Epithelial cell of proximal tubule (primary cell): ENCODE data around the gene ARL6IP4. TPM values are rescaled to one million over a fixed set of nuclear protein-coding genes. Genes with fewer than 3 reads are reported as not detected.

Experiments used
- DNase-seq: peaks from one replicate; pipeline ENCODE4 v3.0.0-alpha.2; 2011; ENCODE audit warnings: low read depth
- H3K4me3 ChIP-seq: 2 replicates; pipeline ENCODE4 v1.5.1; 2011; ENCODE audit warnings: low read depth, mild to moderate bottlenecking, low read length
- total RNA-seq: library from RNA; depleted of rRNA; stranded (reverse); fragments of >200 nt; gene quantifications from 2 replicates; pipeline ENCODE4 v1.2.3, GENCODE V29; 2015
- TF ChIP-seq, protein P1 (sequence below): conservative IDR thresholded peaks from 2 replicates; pipeline ENCODE4 v1.5.1; 2012; ENCODE audit warnings: low read depth, mild to moderate bottlenecking, low read length

Gene ARL6IP4
- total RNA-seq, 1 donor from 2014 or later: 315 TPM

- no peak for DNase-seq
- TF ChIP-seq, protein P1, sequence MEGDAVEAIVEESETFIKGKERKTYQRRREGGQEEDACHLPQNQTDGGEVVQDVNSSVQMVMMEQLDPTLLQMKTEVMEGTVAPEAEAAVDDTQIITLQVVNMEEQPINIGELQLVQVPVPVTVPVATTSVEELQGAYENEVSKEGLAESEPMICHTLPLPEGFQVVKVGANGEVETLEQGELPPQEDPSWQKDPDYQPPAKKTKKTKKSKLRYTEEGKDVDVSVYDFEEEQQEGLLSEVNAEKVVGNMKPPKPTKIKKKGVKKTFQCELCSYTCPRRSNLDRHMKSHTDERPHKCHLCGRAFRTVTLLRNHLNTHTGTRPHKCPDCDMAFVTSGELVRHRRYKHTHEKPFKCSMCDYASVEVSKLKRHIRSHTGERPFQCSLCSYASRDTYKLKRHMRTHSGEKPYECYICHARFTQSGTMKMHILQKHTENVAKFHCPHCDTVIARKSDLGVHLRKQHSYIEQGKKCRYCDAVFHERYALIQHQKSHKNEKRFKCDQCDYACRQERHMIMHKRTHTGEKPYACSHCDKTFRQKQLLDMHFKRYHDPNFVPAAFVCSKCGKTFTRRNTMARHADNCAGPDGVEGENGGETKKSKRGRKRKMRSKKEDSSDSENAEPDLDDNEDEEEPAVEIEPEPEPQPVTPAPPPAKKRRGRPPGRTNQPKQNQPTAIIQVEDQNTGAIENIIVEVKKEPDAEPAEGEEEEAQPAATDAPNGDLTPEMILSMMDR: no peak
- no peak overlapping the region for H3K4me3 ChIP-seq
These were observed 45.8 kb downstream of the ARL6IP4 start for GRCh38 chr12:123026094-123026853.

DNA sequence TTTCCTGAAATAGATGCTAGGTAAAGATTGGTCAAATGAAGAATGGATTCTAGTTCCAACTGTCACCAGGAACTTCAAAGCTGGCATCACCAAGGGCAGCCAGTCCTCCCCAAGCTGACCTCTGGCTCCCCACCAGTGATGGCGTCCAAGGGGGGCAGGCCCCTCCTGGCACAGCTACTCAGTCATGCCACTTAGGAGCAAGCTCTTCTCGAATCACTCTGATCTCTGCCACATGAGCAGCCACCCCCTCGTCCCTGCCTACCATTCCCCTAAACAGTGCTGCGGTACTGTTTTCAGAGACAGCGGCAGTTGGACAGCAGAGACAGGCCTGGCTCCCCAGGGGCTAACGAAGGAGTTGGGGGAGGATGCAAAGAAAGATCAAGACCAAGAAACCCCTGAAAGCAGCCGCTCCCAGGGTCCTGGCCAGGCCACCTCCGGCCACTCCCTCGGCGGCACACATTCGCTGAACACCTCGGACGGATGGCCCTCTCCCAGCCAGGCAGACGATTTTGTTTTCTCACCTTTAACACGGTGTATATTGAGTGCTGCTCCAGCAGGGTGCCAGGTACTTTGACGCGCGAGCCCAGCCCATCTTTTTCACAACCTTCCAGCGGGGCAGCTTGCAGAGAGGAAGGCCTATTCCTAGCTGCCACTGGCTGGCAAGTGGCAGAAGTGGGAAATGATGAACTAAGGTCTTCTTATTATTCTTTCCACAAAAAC lies 47.4 kb downstream of the ARL6IP4 start:
- no peak overlapping the region for H3K4me3 ChIP-seq
- DNase-seq: no peak
- TF ChIP-seq, protein P1: no peak

DNA sequence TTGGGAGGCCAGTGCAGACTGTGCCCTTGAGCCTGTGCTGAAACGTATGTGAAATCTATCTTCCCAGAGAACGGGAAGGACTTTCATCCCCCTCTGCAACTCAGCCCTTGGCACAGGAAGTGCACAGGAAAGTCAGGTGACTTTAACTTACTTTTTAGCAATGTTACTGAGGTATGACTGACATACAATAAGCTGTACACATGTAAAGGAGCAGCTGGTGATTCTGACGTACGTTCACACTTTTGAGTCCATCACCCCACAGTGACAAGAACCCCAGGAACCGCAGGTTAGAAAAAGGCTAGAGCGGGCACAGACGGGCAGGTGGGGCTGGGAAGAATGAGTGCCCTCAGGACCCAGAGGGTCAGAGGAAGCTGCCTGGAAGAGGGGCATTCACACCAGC lies 48.0 kb downstream of the ARL6IP4 start:
- DNase-seq: no peak
- TF ChIP-seq, protein P1: no peak
- no peak overlapping the region for H3K4me3 ChIP-seq

GRCh38 chr12:123029550-123029949 lies 49.1 kb downstream of the ARL6IP4 start:
- no peak for DNase-seq
- H3K4me3 ChIP-seq: no peak overlapping the region
- TF ChIP-seq, protein P1: no peak

DNA sequence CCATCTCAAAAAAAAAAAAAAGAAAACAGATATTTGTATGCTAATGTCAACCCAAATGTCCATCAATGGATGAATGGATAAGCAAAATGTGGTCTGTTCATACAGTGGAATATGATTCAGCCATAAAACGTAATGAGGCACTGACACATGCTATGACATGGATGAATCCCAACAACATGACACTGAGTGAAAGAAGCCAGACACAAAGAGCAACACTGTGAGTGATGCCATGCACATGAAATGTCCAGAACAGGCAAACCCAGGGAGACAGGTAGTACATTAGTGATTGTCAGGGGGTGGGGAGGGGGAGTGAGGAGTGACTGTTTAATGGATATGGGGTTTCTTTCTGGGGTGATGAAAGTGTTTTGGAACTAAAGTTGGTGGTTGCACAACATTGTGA lies 50.2 kb downstream of the ARL6IP4 start:
- TF ChIP-seq, protein P1: no peak
- no peak for DNase-seq
- no peak overlapping the region for H3K4me3 ChIP-seq

DNA sequence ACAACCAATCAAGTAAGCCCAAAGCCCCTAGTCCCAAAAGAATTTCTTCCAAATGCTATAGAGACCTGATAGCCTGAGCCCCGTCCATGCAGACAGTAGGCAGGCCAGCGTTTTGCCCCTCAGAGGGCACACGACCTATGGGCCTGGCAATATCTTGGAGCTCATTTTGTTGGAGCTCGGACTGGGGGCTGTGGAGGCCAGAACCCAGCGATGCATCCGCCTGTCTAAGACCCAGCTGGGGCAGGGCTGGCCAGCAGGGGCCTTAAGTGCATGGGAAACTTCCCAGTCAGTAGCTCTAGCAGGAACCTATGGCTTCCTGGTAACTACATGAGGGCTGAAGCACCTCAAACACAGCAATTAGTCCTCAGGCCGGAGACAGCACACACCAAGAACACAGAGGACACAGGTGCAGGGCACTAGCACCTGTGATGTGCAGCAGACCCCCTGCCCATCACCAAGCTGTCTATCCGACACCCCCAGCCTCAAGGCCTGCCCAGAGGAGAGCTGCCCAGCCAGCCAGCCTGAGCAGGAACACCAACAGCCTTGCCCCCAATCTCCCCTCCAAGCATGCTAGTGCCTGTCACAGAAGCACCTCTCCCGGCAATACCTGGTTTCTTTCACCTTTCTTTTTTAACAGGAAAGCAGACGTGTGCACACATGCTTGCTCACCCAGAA lies 50.8 kb downstream of the ARL6IP4 start:
- H3K4me3 ChIP-seq: no peak overlapping the region
- no peak for DNase-seq
- TF ChIP-seq, protein P1: no peak

Other genes starting within 250 kb of the ARL6IP4 start
- gene HCAR1, start 249.8 kb upstream of the ARL6IP4 start, total RNA-seq: 0.46 and 2.1 TPM in 2 replicates
- gene DENR, start 227.9 kb upstream of the ARL6IP4 start, total RNA-seq: 49.1 and 51.1 TPM in 2 replicates
- 0.12 and 0.58 TPM in 2 replicates for gene CCDC62, start 206.1 kb upstream of the ARL6IP4 start, total RNA-seq
- gene HIP1R, start 145.2 kb upstream of the ARL6IP4 start, total RNA-seq: 66.4 and 91.0 TPM in 2 replicates
- gene VPS37B, start 84.6 kb upstream of the ARL6IP4 start, total RNA-seq: 58.9 and 73.4 TPM in 2 replicates
- gene ABCB9, start 14.2 kb upstream of the ARL6IP4 start, total RNA-seq: 4.0 and 8.4 TPM in 2 replicates
- gene OGFOD2, start 5.4 kb upstream of the ARL6IP4 start, total RNA-seq: 8.9 and 16.3 TPM in 2 replicates
- gene PITPNM2, start 170.4 kb downstream of the ARL6IP4 start, total RNA-seq: 4.1 and 4.6 TPM in 2 replicates